HG03575 (cell line): ENCODE results near the gene STPG2.
"Not testable (repeated sequence)": the region's sequence is repeated elsewhere in the genome, so short reads cannot be mapped to it uniquely, and the experiment has no call there.

Experiments
- ATAC-seq: cut with Tn5 transposase; IDR thresholded peaks from one replicate; pipeline ENCODE4 v1.9.1; 2021; ENCODE audit not compliant: unreplicated experiment, insufficient number of reproducible peaks, low FRiP score; ENCODE audit errors: extremely low read depth

Gene STPG2

DNA sequence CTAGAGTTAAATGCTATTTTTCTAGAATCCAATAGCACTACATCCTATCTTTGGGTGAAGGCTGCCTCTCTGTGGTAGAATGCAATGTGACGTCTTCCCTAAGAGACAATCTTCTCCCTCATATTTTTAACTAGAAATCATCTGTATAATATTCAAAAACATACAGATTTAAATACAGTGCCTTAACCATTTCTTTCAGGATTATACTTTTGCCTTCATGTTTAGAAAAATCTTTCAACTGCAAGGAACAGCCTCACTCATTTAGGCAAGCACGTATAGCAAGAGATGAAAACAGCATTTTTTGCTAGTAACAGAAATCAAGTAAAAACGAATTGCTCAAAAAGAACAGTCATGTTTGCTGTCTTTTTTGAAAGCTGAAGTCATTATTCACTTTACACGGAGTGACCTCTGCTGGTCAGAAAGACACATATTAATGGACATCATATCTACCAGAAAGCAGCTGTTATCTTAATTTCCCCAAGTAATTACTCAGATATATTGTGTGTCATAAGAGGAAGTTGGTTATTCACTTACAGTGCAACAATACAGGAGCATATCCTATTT is 422.3 kb downstream of the STPG2 start:
- ATAC-seq: no peak

DNA sequence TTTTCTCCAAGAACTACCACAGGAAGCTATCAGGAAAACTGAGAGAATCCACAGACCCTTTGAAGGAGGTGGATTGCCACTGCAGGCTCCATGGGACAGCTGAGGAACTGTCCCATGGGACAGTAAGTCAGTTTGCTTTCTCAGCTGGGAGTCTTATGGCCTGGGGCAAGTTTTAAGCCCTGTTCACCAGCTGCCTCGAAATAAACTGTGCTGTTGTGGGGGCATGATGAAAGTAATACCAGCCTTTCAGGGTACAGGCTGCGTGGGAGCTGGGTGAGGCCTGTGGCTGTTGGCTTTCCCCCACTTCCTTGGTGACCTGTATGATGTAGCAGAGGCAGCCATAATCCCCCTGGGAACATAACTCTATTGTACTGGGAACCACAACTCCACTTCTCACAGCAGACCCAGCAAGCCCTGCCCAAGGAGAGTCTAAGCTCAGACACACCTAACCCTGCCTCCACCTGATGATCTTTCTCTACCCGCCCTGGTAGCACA is 452.1 kb downstream of the STPG2 start:
- ATAC-seq: no peak

DNA sequence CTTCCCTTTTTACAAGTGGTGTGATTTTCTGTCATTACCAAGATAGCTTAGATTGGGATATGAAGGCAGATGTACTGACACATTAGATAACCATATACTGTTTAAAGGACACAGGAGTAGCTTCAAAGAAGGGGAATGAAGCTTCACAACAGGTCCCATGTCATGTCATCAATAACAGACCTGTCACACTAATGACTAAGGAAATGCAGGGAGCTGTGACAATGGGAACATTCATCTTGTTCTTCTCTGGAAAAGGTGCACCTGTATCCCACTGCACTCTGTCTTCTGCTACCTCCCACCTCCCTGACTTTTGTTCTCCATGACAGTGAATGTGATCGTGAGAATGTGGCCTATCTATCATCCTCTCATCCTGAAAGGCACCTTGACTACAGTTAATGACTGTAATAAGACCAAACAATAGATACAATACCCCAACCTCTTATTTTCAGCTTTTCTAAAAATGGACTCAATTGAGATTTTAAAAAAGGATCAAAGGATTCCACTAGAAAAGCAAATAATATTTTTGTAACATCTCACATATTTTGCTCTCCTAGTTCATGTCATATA is 472.5 kb downstream of the STPG2 start:
- no peak for ATAC-seq

DNA sequence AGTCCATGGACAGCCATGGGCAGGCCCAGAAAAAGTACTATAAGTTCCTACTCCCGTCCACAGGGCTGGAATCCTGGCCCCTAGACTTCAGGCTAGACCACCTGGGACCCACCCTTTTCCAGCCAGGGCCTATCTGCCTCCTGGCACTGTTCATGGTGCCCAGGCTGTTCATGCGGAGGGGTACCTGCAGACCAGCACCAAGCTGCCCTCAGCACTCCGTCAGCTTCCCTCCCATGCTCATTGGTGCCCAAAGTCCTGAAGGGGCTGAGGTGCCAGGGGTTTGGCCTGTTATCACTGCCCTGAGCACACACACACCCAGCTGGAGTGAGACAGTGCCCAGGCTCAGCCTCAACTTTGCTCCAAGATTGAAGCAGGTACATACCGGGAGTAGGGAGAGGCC is 477.7 kb downstream of the STPG2 start:
- no peak for ATAC-seq

DNA sequence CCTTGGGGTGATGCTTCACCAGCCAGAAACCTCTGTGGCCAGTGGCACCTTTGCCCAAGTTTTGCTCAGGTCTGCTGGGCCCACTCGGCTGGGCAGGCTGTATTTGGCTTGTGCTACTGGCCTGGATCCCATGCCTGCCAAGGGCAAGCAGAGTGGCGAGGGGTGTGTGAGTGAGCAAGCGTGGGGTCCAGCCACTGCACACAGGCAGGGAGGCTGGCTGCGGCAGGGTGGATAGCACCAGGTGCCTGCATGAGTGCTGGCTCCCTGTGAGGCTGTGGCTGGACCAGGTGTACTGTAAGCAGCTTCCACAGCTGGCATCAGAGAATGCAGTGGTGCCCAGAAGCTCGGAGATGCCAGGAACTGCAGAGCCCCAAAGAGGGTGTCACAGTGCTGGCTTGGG is 478.5 kb downstream of the STPG2 start:
- ATAC-seq: no peak

DNA sequence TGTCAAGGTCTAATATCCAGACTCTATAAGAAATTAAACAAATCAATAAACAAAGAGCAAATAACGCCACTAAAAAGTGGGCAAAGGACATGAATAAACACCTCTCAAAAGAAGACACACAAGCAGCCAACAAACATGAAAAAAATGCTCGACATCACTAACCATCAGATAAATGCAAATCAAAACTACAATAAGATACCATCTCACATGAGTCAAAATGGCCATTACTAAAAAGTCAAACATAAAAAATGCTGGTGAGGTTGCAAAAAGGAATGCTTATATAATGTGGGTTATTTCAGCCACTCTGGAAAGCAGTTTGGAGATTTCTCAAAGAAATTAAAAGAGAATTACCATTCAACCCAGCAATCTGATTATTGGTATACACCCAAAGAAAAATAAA is 481.1 kb downstream of the STPG2 start:
- ATAC-seq: no peak

DNA sequence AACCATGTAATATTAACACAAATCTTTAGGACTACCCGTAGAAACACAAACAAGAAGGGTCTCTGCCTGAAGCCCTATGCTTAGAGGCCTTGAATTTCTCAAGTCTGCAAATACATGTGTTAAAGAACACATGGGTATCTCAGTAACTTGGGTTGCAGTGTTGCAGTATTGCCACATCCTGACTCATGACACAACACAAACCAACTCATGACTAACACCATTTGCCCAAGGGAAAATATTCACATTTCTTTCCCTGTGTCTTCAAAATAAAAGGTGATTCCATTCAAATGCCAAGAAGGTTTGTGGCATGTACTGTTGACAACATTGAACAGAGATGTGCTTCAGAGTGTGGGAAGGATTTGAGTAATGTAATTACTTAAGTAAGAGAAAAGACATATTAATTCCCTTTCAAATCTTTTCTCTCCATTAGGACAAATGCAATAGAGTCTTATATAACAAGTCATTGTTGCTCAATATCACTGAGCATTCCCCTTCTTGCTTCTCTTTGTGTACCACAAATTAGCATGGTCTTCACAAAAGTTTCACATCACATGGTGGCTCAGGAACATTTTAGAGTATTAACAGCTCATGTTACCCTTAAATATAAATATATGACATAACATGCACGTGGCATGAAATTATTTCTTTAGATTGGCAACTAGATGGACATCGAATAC is 487.1 kb downstream of the STPG2 start:
- no peak for ATAC-seq

DNA sequence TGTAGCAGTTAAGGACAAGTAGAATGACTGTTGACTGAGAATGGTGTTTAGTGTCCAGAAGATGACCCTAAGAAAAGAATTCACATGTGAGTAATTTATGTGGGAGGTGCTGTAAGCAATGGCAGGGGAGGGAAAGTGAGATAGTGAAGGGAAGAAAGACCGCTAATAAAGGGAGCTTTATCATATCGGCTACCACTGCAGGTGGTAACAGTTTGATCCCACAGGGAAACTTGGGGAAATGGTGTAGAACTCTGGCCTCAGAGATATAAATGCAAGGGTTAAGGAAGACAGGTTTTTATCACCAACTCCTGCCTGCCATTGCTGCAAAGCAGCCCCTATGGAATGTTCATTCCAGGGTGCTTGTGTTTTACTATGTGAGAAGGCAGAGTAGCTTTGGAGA is 489.6 kb downstream of the STPG2 start:
- ATAC-seq: no peak

DNA sequence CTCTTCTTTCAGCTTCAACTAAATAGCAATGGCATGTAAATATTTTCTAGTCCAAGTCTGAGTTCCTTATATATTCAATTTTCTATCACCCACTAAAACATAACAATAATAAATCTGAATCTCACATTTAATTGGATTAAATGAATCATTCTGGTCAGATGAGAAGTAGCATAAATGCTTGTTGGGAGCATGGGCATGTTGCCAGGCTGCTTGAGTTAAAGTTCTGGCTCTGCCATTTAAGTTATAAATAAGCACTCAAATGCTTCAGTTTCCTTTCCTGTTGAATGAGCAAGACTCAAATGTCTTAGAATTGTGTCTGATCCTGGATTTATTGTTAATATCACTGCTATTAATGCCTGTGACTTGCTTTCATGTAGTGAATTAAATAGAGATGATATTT is 496.3 kb downstream of the STPG2 start:
- ATAC-seq: no peak

DNA sequence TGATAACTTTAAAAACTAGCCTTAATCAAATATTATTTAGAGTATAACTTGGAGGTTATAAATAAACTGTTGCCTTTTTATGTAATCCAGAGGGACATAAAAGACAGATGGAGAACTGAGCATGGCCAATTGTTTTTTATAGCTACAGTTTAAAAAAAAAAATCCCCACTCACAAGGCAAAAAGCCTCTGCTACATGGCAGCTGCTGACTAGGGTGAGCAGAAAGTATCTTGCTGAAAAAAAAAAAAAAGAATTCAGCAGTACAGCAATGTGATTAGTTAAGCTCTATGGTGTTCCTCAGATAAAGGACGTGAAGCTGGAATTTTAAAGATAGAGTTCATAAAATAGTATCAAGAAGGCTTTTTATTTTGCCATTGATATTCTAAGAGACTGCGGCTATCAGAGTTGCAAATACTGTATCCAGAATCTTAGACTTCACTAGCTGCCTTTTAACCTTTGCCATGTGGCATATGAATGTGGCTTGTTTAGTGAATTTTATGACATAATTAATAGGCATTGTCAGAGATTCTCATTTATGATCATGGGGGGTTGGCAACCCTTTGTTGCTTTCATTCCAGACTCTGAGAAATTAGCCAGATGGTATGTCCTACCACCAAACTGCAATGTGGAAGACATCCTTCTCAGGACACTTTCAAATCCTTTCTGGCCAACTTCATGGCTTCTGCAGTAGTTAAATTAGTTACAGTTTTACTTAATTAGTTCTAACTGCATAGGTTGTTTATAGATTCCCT is 498.0 kb downstream of the STPG2 start:
- no peak for ATAC-seq

DNA sequence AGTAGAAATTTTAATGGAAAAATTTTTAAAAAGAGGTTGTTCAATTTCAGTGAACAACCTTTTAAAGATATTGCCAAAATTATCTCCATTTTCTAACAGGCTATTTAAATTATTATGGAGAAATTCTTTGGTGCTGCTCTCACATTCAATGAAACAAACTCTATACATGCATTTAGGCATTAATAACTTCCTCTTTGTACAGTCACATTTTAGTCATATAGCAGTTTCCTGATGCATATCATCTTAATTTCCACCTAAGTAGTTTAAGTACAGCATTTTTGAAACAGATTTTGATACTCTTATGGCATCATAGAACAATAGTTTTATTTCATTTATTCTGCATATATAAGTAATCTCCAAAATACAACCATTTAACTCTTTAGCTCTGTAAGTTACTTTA is 500.1 kb downstream of the STPG2 start:
- no peak for ATAC-seq

DNA sequence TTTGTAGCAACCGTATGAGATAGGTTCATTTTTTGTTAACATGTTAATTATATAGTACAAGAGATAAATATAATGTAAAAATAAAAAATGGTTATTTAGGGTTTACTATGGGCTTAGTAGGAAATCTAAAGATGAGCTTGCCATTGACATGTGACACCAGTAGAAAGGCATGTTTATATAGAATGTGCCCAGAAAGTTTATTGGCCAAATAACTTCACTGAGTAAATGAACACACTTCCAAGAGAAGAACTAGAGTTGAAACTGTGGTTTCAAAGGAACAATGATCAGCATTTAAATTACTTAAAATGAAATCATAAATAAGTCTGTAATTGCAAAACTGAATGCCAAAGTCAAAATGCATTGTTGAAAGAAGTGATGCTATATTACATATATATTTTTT is 503.3 kb downstream of the STPG2 start:
- no peak for ATAC-seq

DNA sequence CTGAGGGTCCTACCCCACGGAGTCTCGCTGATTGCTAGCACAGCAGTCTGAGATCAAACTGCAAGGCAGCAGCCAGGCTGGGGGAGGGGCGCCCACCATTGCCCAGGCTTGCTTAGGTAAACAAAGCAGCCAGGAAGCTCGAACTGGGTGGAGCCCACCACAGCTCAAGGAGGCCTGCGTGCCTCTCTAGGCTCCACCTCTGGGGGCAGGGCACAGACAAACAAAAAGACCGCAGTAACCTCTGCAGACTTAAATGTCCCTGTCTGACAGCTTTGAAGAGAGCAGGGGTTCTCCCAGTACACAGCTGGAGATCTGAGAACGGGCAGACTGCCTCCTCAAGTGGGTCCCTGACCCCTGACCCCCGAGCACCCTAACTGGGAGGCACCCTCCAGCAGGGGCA is 509.4 kb downstream of the STPG2 start:
- not testable (repeated sequence) for ATAC-seq

DNA sequence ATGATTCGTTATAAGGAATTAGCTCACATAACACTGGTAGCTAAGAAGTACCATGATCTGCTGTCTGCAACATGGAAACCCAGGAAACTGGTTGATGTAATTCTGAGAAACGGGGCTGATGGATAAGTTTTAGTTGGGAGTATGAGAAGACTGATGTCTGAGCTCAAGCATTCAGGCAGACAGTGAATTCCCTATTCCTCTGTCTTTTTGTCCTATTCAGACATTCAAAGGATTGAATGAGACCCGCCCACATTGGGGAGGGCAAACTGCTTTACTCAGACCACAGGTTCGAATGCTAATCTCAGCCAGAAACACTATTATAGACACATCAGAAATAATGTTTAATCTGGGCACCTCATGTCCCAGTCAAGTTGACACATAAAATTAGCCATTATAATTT is 515.5 kb downstream of the STPG2 start:
- ATAC-seq: no peak

DNA sequence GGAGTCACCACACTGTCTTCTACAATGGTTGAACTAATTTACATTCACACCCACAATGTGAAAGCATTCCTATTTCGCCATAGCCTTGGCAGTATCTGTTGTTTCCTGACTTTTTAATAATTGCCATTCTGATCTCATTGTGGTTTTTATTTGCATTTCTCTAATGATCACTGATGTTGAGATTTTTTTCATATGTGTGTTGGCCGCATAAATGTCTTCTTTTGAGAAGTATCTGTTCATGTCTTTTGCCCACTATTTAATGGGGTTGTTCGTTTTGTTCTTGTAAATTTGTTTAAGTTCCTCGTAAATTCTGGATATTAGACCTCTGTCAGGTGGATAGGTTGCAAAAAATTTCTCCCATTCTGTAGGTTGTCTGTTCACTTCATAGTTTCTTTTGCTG is 519.1 kb downstream of the STPG2 start:
- ATAC-seq: no peak

DNA sequence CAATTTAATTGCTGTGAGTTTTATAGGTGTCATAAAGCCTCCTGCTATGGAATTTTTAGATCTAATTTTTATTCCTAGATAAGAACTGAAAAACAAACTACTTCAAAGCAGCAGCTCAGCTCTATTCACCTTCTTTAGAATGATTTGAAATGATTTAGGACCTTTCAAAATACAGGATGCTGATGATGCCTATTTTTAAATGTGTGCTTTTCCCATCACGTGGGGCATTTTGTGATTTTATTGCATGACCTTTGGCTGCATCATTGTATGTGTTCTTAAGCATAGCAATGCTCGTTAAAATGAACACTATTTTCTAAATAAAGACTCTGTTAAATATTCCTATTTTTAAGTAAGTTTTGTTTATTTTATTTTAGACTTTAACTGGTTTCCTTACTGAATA is 537.3 kb downstream of the STPG2 start:
- ATAC-seq: no peak

DNA sequence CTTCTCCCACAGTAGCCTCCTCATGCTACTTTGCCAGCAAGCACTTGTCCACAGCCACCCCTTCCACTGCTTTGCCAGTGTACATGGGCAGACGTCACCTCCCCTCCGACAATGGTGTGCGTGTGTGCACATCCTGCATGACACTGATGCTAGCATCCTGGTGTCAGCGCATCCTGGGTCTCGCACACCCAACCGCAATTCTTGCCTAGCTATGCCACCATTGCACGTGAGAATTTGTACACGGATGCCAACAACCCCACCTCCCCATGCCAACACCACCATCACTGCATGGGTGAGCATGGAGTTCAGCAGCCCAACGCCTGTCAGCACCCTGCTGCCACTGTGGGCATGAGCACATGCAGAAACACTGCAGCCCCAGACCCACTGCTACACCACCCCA is 550.0 kb downstream of the STPG2 start:
- ATAC-seq: no peak

DNA sequence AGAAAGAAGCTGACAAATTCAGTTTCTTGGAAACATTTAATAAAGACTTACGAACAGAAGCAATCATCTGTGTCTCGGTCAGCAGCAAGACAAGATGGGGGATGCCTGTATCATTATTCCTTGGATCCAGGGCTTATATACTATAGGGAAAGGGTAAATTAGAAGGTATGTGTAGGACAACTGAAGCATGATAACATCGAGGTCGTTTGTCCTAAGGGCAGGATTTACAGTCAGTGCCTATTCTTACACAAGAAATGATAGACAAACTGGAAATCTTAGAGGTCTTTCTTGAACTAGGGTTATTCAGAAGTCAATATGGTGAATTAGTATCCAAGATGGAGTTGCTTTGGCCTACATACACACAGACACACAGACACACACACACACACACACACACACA is 553.0 kb downstream of the STPG2 start:
- no peak for ATAC-seq

DNA sequence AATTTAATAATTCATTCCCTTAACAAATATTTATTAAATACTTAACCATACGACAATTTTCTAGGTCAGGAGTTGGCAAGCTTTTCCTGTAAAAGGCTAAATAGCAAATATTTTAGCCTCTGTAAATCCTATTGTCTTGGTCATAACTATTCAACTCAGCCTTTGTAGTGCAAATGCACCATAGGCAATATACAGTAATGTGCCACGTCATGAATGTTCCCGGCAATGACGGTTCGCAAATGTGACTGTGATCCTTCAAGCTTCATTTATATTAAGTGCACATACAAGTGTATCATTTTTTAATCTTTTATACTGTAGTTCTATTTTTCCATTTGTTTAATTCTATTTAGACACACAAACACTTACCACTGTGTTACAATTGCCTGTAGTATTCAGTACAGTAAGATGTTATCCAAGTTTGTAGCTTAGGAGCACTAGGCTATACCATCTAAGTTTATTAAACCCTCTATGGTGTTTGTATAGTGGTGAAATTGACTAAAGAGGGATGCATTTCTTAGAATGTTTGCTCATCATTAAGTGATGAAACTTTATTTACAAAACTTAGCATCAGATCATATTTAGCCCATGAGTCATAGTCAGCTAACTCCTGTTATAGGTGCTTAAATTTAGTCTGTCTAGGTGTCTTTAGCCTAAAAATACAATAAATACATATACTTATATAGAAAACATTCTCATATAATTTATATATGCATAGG is 553.6 kb downstream of the STPG2 start:
- no peak for ATAC-seq
